ENCODE measurements around the gene ALDH3A2. TPM values are rescaled to one million over a fixed set of nuclear protein-coding genes. Genes with fewer than 3 reads are reported as not detected.

ALDH3A2 gene
- total and polyA plus RNA-seq, 4 donors: 63.3 to 165 (median 80.4) TPM

GRCh38 chr17:19656336-19656735 lies 7.8 kb downstream of the ALDH3A2 start:
- 37% methylated on average over 4 of the region's 4 CpGs for WGBS
- Histone ChIP-seq H3K4me1 (ENCODE audit: control insufficient read depth in 4 of 4, insufficient read depth in 4 of 4, low read length in 3 of 4) (peaks cover 10 to 92% (median 77%) of the 10 kb centered on the region in 4 donors), H3K27me3 (ENCODE audit: control insufficient read depth in 4 of 4, insufficient read depth in 4 of 4, low read length in 3 of 4) (no peaks in the 10 kb centered on the region), H3K4me3 (ENCODE audit: low read depth in 1 of 3, low read length in 3 of 3) (no peak overlapping the region), H3K9ac (ENCODE audit: low read depth in 1 of 2, low read length in 2 of 2) (no peak overlapping the region), H3K27ac (ENCODE audit: low read depth in 1 of 2, low read length in 2 of 2) (peak overlapping the region; percentile 20 to 61), H3K9me3 (ENCODE audit: control insufficient read depth in 4 of 4, low read length in 3 of 4) (no peaks in the 10 kb centered on the region), H3K36me3 (ENCODE audit: control insufficient read depth in 4 of 4, insufficient read depth in 3 of 4, low read depth in 1 of 4, low read length in 3 of 4) (peaks cover 0 to 17% (median 6%) of the 10 kb centered on the region in 4 donors)
- TF ChIP-seq REST (IDR thresholded peaks at IDR 0.05) (peak; percentile 14), RXRA (IDR thresholded peaks at IDR 0.05) (peak; percentile 87 to 89), TAF1 (conservative IDR thresholded peaks at IDR 0.05) (no peak), RAD21 (IDR thresholded peaks at IDR 0.05) (peak; percentile 21 to 31), HNF4G (IDR thresholded peaks at IDR 0.05) (peak; percentile 86), NR2F2 (IDR thresholded peaks at IDR 0.05) (peak; percentile 87), SP1 (IDR thresholded peaks at IDR 0.05) (peak; percentile 68), MAX (IDR thresholded peaks at IDR 0.05) (peak; percentile 72), YY1 (IDR thresholded peaks at IDR 0.05) (peak; percentile 68), JUND (IDR thresholded peaks at IDR 0.05) (peak in 1 of 2 donors; percentile 64), HNF4A (conservative IDR thresholded peaks at IDR 0.05) (peak; percentile 98 to 99), EGR1 (IDR thresholded peaks at IDR 0.05; ENCODE audit: low read depth in 2 of 2) (no peak), CTCF (IDR thresholded peaks at IDR 0.05; ENCODE audit: low read depth, low read length, missing input control) (no peak), FOXA1 (IDR thresholded peaks at IDR 0.05) (peak; percentile 32), GABPA (IDR thresholded peaks at IDR 0.05 in 1 of 2, conservative IDR thresholded peaks at IDR 0.05 in 1 of 2) (no peak), FOXA2 (IDR thresholded peaks at IDR 0.05) (peak; percentile 47)
- TF ChIP-seq, protein P1, sequence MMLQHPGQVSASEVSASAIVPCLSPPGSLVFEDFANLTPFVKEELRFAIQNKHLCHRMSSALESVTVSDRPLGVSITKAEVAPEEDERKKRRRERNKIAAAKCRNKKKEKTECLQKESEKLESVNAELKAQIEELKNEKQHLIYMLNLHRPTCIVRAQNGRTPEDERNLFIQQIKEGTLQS (IDR thresholded peaks at IDR 0.05): no peak
- TF ChIP-seq, protein P2, sequence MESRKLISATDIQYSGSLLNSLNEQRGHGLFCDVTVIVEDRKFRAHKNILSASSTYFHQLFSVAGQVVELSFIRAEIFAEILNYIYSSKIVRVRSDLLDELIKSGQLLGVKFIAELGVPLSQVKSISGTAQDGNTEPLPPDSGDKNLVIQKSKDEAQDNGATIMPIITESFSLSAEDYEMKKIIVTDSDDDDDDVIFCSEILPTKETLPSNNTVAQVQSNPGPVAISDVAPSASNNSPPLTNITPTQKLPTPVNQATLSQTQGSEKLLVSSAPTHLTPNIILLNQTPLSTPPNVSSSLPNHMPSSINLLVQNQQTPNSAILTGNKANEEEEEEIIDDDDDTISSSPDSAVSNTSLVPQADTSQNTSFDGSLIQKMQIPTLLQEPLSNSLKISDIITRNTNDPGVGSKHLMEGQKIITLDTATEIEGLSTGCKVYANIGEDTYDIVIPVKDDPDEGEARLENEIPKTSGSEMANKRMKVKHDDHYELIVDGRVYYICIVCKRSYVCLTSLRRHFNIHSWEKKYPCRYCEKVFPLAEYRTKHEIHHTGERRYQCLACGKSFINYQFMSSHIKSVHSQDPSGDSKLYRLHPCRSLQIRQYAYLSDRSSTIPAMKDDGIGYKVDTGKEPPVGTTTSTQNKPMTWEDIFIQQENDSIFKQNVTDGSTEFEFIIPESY (IDR thresholded peaks at IDR 0.05): peak; percentile 35
- DNase-seq (ENCODE audit: low spot score): no peak

Measured in liver (tissue), 9 donors.